Activated B cell treated with CpG ODN at 0.5 μM for 24 hours (primary cell): Measurements from ENCODE around the gene ECPAS. TPM values are rescaled to one million over a fixed set of nuclear protein-coding genes. Genes with fewer than 3 reads are reported as not detected.
"Not testable (repeated sequence)": the region's sequence is repeated elsewhere in the genome, so short reads cannot be mapped to it uniquely, and the experiment has no call there.

ENCODE experiments used
- ATAC-seq: fragments of 200-7000 bp; cut with Tn5 transposase; one replicate; pipeline ENCODE4 v1.10.0; 2021; ENCODE audit warnings: low read depth, mild to moderate bottlenecking, moderate library complexity
- CTCF ChIA-PET: fragments of 350-600 bp; sonication (Branson Sonifier 250); formaldehyde crosslinking; loops from one replicate; lab custom pipeline; 2021; ENCODE audit warnings: antibody characterized with exemption; lab: Charles Lee
- POLR2A ChIA-PET: fragments of 350-600 bp; sonication (Branson Sonifier 250); formaldehyde crosslinking; loops from one replicate; lab custom pipeline; 2021; ENCODE audit warnings: antibody characterized with exemption; lab: Charles Lee
- DNase-seq: peaks from one replicate; pipeline ENCODE4 v3.0.0; 2022
- H3K27ac Mint-ChIP-seq: one replicate; pipeline ENCODE4 v1.8.0; 2020; ENCODE audit warnings: mixed read lengths
- H3K27me3 Mint-ChIP-seq: one replicate; pipeline ENCODE4 v1.8.0; 2021; ENCODE audit warnings: mixed read lengths
- H3K36me3 Mint-ChIP-seq: one replicate; pipeline ENCODE4 v1.8.0; 2021; ENCODE audit warnings: low read depth, mixed read lengths
- H3K4me1 Mint-ChIP-seq: one replicate; pipeline ENCODE4 v1.8.0; 2021; ENCODE audit warnings: mixed read lengths
- H3K4me3 Mint-ChIP-seq: one replicate; pipeline ENCODE4 v1.8.0; 2020; ENCODE audit warnings: mild to moderate bottlenecking, mixed read lengths
- H3K9me3 Mint-ChIP-seq: one replicate; pipeline ENCODE4 v1.8.0; 2020; ENCODE audit warnings: mixed read lengths
- intact Hi-C: fragments of 100-400 bp; cut with micrococcal nuclease; formaldehyde crosslinking; loops from one replicate; pipeline ENCODE4 v1.15.1; 2024
- total RNA-seq: library from RNA; stranded (reverse); gene quantifications from 2 replicates; pipeline ENCODE4 v1.2.3, GENCODE V29; 2022
- TF ChIP-seq, protein P1 (sequence below): fragments of 200-600 bp; IDR thresholded peaks from one replicate; pipeline ENCODE4 v1.8.0; 2022; ENCODE audit warnings: antibody characterized with exemption, mild to moderate bottlenecking

ECPAS gene
- total RNA-seq, 1 donor from 2014 or later, result 81.9 TPM

DNA sequence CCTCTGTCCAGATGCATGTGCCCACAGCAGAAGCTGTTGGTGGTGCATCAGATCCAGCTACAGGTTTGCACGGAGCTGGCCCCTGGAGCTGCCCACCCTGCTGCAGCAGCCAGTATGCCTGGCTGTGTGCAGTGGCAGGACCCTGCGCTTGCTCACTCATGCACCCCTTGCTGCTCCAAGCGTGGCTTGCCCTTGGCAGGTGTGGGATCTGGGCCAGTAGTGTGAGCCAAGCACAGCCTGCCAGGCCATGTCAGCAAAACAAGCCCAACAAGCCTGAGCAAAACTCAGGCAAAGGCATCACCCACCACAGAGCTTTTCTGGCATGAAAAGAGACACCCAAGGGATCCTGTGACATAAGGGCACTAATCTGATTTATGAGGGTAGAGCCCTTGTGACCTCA is 18.3 kb upstream of the ECPAS start:
- Mint-ChIP-seq H3K27me3 (peaks cover 11% of the 10 kb centered on the region), H3K4me3 (no peak overlapping the region), H3K4me1 (no peaks in the 10 kb centered on the region), H3K9me3 (no peaks in the 10 kb centered on the region), H3K36me3 (no peaks in the 10 kb centered on the region), H3K27ac (no peak overlapping the region)
- ATAC-seq (no peak), DNase-seq (no peak)
- intact Hi-C loops, result no loop called here
- ChIA-PET POLR2A (no interaction called here), CTCF (no interaction called here)
- TF ChIP-seq, protein P1, sequence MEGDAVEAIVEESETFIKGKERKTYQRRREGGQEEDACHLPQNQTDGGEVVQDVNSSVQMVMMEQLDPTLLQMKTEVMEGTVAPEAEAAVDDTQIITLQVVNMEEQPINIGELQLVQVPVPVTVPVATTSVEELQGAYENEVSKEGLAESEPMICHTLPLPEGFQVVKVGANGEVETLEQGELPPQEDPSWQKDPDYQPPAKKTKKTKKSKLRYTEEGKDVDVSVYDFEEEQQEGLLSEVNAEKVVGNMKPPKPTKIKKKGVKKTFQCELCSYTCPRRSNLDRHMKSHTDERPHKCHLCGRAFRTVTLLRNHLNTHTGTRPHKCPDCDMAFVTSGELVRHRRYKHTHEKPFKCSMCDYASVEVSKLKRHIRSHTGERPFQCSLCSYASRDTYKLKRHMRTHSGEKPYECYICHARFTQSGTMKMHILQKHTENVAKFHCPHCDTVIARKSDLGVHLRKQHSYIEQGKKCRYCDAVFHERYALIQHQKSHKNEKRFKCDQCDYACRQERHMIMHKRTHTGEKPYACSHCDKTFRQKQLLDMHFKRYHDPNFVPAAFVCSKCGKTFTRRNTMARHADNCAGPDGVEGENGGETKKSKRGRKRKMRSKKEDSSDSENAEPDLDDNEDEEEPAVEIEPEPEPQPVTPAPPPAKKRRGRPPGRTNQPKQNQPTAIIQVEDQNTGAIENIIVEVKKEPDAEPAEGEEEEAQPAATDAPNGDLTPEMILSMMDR, result no peak

DNA sequence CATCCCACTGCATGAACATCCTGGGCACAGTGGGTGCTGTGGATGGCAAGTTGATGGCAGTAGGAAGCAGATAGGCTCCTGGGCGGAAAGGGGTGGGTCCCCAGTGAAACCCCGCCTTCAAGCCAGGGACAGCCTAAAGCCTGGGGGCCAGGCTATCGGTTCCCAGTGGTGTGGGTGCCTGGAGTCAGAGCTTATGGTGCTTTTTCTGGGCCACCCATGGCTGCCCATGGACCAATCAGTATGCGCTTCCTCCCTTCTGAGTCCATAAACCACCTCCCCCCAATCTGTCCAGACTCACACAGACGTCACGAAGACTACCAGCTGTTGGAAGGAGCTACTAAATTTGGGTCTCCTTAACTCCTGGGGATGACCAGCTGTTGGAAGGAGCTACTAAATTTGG is 17.5 kb upstream of the ECPAS start:
- DNase-seq (no peak), ATAC-seq (no peak)
- no peaks in the 10 kb centered on the region for H3K9me3 Mint-ChIP-seq
- POLR2A ChIA-PET, result no interaction called here
- CTCF ChIA-PET, result interaction anchor here (0.6 kb wide), 1 partner anchor 1927 kb away, joined by 3 read pairs; no protein-coding TSS in a partner anchor
- intact Hi-C loops, result no loop called here
- TF ChIP-seq, protein P1, result no peak
- peaks cover 13% of the 10 kb centered on the region for H3K27me3 Mint-ChIP-seq
- no peak overlapping the region for H3K4me3 Mint-ChIP-seq
- H3K4me1 Mint-ChIP-seq, result no peaks in the 10 kb centered on the region
- no peaks in the 10 kb centered on the region for H3K36me3 Mint-ChIP-seq
- no peak overlapping the region for H3K27ac Mint-ChIP-seq

DNA sequence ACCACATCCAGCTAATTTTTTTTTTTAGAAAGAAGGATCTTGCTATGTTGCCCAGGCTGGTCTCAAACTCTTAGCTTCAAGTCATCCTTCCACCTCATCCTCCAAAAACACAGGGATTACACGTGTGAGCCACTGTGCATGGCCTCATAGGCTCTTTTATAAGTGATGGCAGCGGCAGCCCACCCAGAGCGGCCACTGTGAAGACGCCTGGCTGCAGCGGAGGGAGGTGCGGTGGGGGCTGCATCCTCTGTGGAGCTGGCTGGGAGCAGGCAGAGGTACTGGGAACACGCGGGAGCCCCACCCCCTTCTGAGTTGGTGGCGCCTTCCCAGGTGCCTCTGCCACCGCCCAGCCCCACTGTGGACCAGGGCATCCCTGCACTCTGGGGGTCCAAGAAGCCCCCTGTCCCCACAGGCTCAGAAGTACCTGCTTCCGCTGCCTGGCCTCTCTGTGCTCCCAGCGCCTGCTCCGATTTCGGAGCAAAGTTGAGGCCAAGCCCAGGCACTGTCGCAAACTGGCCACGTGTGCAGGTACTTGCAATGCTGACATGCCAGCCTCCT is 16.9 kb upstream of the ECPAS start:
- no peak for ATAC-seq
- no peaks in the 10 kb centered on the region for H3K4me1 Mint-ChIP-seq
- CTCF ChIA-PET, result interaction anchor here (0.6 kb wide), 1 partner anchor 1926 kb away, joined by 3 read pairs; no protein-coding TSS in a partner anchor
- H3K36me3 Mint-ChIP-seq, result no peaks in the 10 kb centered on the region
- no peak for DNase-seq
- H3K27me3 Mint-ChIP-seq, result peaks cover 13% of the 10 kb centered on the region
- H3K9me3 Mint-ChIP-seq, result no peaks in the 10 kb centered on the region
- no peak overlapping the region for H3K27ac Mint-ChIP-seq
- intact Hi-C loops, result no loop called here
- H3K4me3 Mint-ChIP-seq, result no peak overlapping the region
- TF ChIP-seq, protein P1, result no peak
- POLR2A ChIA-PET, result no interaction called here

DNA sequence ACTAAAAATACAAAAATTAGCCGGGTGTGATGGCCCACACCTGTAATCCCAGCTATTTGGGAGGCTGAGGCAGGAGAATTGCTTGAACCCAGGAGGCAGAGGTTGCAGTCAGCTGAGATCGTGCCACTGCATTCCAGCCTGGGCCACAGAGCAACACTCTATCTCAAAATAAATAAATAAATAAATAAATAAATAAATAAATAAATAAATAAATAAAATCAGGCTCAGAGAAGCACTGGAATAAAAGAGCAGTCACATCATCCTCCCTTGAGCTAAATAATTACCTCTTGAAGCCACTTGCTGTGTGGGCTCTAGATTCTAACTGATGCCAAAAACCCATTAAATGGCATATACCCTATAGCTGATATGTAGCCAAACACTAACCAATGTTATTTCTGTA is 13.0 kb upstream of the ECPAS start:
- ATAC-seq, intact Hi-C loops, DNase-seq, H3K27ac Mint-ChIP-seq, POLR2A ChIA-PET, H3K36me3 Mint-ChIP-seq, CTCF ChIA-PET, H3K9me3 Mint-ChIP-seq, H3K4me1 Mint-ChIP-seq, H3K4me3 Mint-ChIP-seq: not testable (repeated sequence)
- peaks cover 18% of the 10 kb centered on the region for H3K27me3 Mint-ChIP-seq

DNA sequence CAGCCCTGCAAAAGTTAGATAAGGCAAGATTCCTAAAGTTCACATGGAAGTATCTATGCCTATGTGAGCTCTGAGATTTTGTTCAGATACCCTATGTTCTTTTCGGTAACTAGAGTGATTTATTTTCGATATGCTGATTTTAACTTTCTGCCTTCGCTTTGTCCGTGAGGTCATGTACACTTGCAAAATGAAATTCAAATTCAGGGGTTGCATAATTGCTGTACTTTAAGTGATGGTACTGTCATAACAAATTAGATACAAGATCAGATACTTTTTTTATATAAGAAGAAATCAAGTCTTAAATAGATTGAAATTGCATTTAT is 350 bp upstream of the ECPAS start:
- H3K9me3 Mint-ChIP-seq, result no peaks in the 10 kb centered on the region
- H3K27me3 Mint-ChIP-seq, result peaks cover 4% of the 10 kb centered on the region
- CTCF ChIA-PET, result no interaction called here
- H3K27ac Mint-ChIP-seq, result peak overlapping the region; percentile 86
- H3K4me3 Mint-ChIP-seq, result peak overlapping the region; percentile 88
- peaks cover 26% of the 10 kb centered on the region for H3K4me1 Mint-ChIP-seq
- TF ChIP-seq, protein P1, result no peak
- peaks cover 2% of the 10 kb centered on the region for H3K36me3 Mint-ChIP-seq
- POLR2A ChIA-PET, result interaction anchor here (0.7 kb wide), 1 partner anchor 1880 kb away, joined by 4 read pairs; no protein-coding TSS in a partner anchor
- ATAC-seq, result no peak
- DNase-seq, result no peak
- intact Hi-C loops, result loop anchor here (1.0 to 10.0 kb wide), 8 partner anchors 41 to 1793 kb away; partner anchors contain the start of genes CDC26, DNAJC25, GNG10 and KIAA1958
